Psoas muscle (tissue), 8 donors: ENCODE data around the gene MRPL28. TPM values are rescaled to one million over a fixed set of nuclear protein-coding genes. Genes with fewer than 3 reads are reported as not detected.

Source experiments
- ATAC-seq, 4 donors: fragments of 200-7000 bp; cut with Tn5 transposase; one replicate each; pipeline ENCODE4 v1.9.1; 2020; ENCODE audit warnings: moderate library complexity in 3 of 4, mild to moderate bottlenecking in 2 of 4
- DNase-seq, 2 donors: peaks; one replicate each; pipeline ENCODE4 v3.0.0-alpha.2; 2020
- H3K27ac ChIP-seq: fragments of 200-600 bp; one replicate; pipeline ENCODE4 v1.8.0; 2022
- H3K27me3 ChIP-seq, 3 donors: fragments of 200-600 bp in 1 of 3; one replicate each; pipeline versions ENCODE4 v1.6.1 to v1.8.0; 2013 to 2022; ENCODE audit warnings: low read length in 2 of 3, mild to moderate bottlenecking in 2 of 3, moderate library complexity in 1 of 3; ENCODE audit not compliant: insufficient read depth in 3 of 3
- H3K36me3 ChIP-seq, 2 donors: fragments of 200-600 bp in 1 of 2; one replicate each; pipeline versions ENCODE4 v1.6.1 to v1.8.0; 2013 to 2022; ENCODE audit warnings: low read depth in 1 of 2, mild to moderate bottlenecking in 1 of 2, moderate library complexity in 1 of 2; ENCODE audit not compliant: insufficient read depth in 1 of 2
- H3K4me1 ChIP-seq: fragments of 200-600 bp; one replicate; pipeline ENCODE4 v1.8.0; 2022
- H3K4me3 ChIP-seq: fragments of 200-600 bp; one replicate; pipeline ENCODE4 v1.8.0; 2022; ENCODE audit warnings: mild to moderate bottlenecking
- H3K9me3 ChIP-seq: fragments of 200-600 bp; one replicate; pipeline ENCODE4 v1.8.0; 2022
- CTCF ChIP-seq: fragments of 200-600 bp; IDR thresholded peaks from one replicate; pipeline ENCODE4 v1.8.0; 2022; ENCODE audit warnings: antibody characterized with exemption
- WGBS, 3 donors: extraction: QIAGEN DNeasy Blood & Tissue Kit; methylation state at CpG; one replicate each; pipeline versions ENCODE4 v1.1.6 to v1.1.7; 2013; 5-methylcytosine and 5-hydroxymethylcytosine counted together
- intact Hi-C, 2 donors: fragments of 100-400 bp; cut with DNase I; formaldehyde crosslinking; loops; one replicate each; pipeline versions ENCODE4 v1.11.0 to v1.14.2; 2022
- polyA plus RNA-seq, 3 donors: library from polyadenylated mRNA; stranded (reverse); fragments of 200-250 nt; gene quantifications; one replicate each; pipeline ENCODE4 v1.2.3, GENCODE V29; 2013
- total RNA-seq, 4 donors: library from RNA; stranded (reverse); fragmentation: NEBNext Ultra II Directional in 2 of 4; extraction: Animal tissue kit (Norgen Biotek cat#: 25700) in 2 of 4; gene quantifications; one replicate each; pipeline versions ENCODE4 v1.2.1 to v1.2.4, GENCODE V29; 2021 to 2023
- donor health status: healthy with polysubstance abuse.
- donor health status: DM: no; HTN: no; CAD: no; lungs with moderate emphysema.
- donor health status: Bipolar disorder and iron deficiency.
- donor health status: healthy.
- donor health status: DM: yes; HTN: yes; CAD: no.
- donor health status: DM: no; HTN: no; CAD: no.
- donor health status: DM: no; HTN: no; CAD: no.
- donor health status: DM: yes; HTN: yes; CAD: no.

Gene MRPL28
- total and polyA plus RNA-seq, 7 donors, result 55.4 to 126 (median 67.1) TPM

- no peaks in the 10 kb centered on the region for H3K9me3 ChIP-seq
- DNase-seq (peak; percentile 76 to 91), ATAC-seq (peak; percentile 47 to 68 (median 54))
- TF ChIP-seq CTCF, result peak; percentile 49
- peaks cover 0 to 3% of the 10 kb centered on the region in 2 donors for H3K36me3 ChIP-seq
- H3K27ac ChIP-seq, result peak overlapping the region; percentile 72
- H3K4me3 ChIP-seq, result peak overlapping the region; percentile 71
- no peaks in the 10 kb centered on the region for H3K27me3 ChIP-seq
- WGBS, 3 donors, result 15 to 33% (median 17%) methylated on average over 19 to 29 of the region's 29 CpGs
- intact Hi-C loops, result loop anchor here in 1 of 2 donors (5.0 kb wide), 1 partner anchor 129 kb away; the partner anchor contains the start of gene CAPN15
- H3K4me1 ChIP-seq, result peaks cover 21% of the 10 kb centered on the region
Observed at GRCh38 chr16:397736-398332, 27.5 kb upstream of the MRPL28 start.

GRCh38 chr16:397135-397661 is 26.9 kb upstream of the MRPL28 start, which contains the start of gene NME4:
Gene NME4, plus strand, starts transcription at chr16:397199. Its CDS starts 24 bp downstream, at chr16:397223.
- peaks cover 0 to 3% of the 10 kb centered on the region in 2 donors for H3K36me3 ChIP-seq
- no peaks in the 10 kb centered on the region for H3K27me3 ChIP-seq
- WGBS, 3 donors, result 0 to 1% (median 1%) methylated on average over 27 to 72 of the region's 75 CpGs
- peak within 1 kb of the TSS; percentile 73 for H3K27ac ChIP-seq
- no peak for DNase-seq
- no peak for TF ChIP-seq CTCF
- intact Hi-C loops, result loop anchor here in 1 of 2 donors (5.0 kb wide), 1 partner anchor 130 kb away; the partner anchor contains the start of gene CAPN15
- H3K4me1 ChIP-seq, result peaks cover 18% of the 10 kb centered on the region
- peak within 1 kb of the TSS; percentile 71 for H3K4me3 ChIP-seq
- no peak for ATAC-seq
- H3K9me3 ChIP-seq, result no peaks in the 10 kb centered on the region

- intact Hi-C loops, result loop anchor here in 1 of 2 donors (5.0 kb wide), 1 partner anchor 131 kb away; the partner anchor contains the start of gene CAPN15
- Histone ChIP-seq H3K4me3 (peak overlapping the region; percentile 71), H3K27ac (peak overlapping the region; percentile 73), H3K27me3 (no peaks in the 10 kb centered on the region), H3K9me3 (no peaks in the 10 kb centered on the region), H3K36me3 (peaks cover 0 to 3% of the 10 kb centered on the region in 2 donors), H3K4me1 (peaks cover 17% of the 10 kb centered on the region)
- WGBS, 3 donors, result 3 to 15% (median 9%) methylated on average over 22 of the region's 22 CpGs
- TF ChIP-seq CTCF, result no peak
- ATAC-seq (peak in 1 of 4 donors; percentile 24), DNase-seq (peak in 1 of 2 donors; percentile 67)
Observed at GRCh38 chr16:396605-397004, 26.3 kb upstream of the MRPL28 start.

- Histone ChIP-seq H3K9me3 (no peaks in the 10 kb centered on the region), H3K4me3 (peak overlapping the region; percentile 71), H3K4me1 (peaks cover 17% of the 10 kb centered on the region), H3K27ac (peak overlapping the region; percentile 73), H3K36me3 (peaks cover 0 to 3% of the 10 kb centered on the region in 2 donors), H3K27me3 (no peaks in the 10 kb centered on the region)
- ATAC-seq (no peak), DNase-seq (no peak)
- intact Hi-C loops, result loop anchor here in 1 of 2 donors (5.0 kb wide), 1 partner anchor 131 kb away; the partner anchor contains the start of gene CAPN15
- 41 to 57% (median 46%) methylated on average over 3 of the region's 3 CpGs for WGBS, 3 donors
- no peak for TF ChIP-seq CTCF
Observed at GRCh38 chr16:396199-396598, 25.9 kb upstream of the MRPL28 start.
